H1 (cell line): Measurements from ENCODE around the gene BEAN1.

ENCODE experiments used
- RNF2 ChIP-seq: fragments of 200-900, 300-1000 bp; sonication (generic); IDR thresholded peaks from 2 replicates; pipeline ENCODE4 v1.7.1; 2016; ENCODE audit warnings: borderline replicate concordance, low read depth, mild to moderate bottlenecking, antibody characterized with exemption, low read length; ENCODE audit not compliant: poor library complexity, severe bottlenecking; ENCODE audit errors: missing control alignments
- TF ChIP-seq, protein P1 (sequence below), 3 experiments: IDR thresholded peaks; 1 replicate in 2 of 3; 2 replicates in 1 of 3; pipeline versions ENCODE4 v1.5.1 to v1.6.1; 2011; ENCODE audit warnings: low read length in 3 of 3, mild to moderate bottlenecking in 3 of 3, inconsistent platforms in 2 of 3, low read depth in 1 of 3, moderate library complexity in 1 of 3; ENCODE audit not compliant: insufficient read depth in 1 of 3; ENCODE audit errors: control extremely low read depth in 1 of 3

DNA sequence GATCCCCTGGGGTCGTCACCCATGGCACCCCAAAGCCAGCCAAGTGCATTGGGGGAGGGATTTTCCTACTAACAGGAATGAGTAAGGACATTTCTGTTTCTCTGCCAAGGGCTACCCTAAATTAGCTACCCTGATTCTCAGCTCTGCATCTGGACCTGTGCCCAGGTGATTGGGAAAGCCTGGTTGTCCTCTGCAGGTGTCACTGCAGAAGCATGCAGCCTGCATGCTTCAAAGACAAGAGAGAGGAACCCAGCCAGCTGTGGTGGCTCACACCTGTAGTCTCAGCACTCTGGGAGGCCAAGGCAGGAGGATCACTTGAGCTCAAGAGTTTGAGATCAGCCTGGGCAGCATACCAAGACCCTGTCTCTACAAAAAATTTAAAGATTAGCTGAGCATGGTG is 19.6 kb downstream of the BEAN1 start:
- TF ChIP-seq, protein P1, sequence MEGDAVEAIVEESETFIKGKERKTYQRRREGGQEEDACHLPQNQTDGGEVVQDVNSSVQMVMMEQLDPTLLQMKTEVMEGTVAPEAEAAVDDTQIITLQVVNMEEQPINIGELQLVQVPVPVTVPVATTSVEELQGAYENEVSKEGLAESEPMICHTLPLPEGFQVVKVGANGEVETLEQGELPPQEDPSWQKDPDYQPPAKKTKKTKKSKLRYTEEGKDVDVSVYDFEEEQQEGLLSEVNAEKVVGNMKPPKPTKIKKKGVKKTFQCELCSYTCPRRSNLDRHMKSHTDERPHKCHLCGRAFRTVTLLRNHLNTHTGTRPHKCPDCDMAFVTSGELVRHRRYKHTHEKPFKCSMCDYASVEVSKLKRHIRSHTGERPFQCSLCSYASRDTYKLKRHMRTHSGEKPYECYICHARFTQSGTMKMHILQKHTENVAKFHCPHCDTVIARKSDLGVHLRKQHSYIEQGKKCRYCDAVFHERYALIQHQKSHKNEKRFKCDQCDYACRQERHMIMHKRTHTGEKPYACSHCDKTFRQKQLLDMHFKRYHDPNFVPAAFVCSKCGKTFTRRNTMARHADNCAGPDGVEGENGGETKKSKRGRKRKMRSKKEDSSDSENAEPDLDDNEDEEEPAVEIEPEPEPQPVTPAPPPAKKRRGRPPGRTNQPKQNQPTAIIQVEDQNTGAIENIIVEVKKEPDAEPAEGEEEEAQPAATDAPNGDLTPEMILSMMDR (IDR thresholded peaks at IDR 0.05; ENCODE audit: control extremely low read depth in 1 of 3, insufficient read depth in 1 of 3, low read depth in 1 of 3, low read length in 3 of 3): no peak
- no peak for TF ChIP-seq RNF2
